ENCODE data around the gene C2orf68.

DNA sequence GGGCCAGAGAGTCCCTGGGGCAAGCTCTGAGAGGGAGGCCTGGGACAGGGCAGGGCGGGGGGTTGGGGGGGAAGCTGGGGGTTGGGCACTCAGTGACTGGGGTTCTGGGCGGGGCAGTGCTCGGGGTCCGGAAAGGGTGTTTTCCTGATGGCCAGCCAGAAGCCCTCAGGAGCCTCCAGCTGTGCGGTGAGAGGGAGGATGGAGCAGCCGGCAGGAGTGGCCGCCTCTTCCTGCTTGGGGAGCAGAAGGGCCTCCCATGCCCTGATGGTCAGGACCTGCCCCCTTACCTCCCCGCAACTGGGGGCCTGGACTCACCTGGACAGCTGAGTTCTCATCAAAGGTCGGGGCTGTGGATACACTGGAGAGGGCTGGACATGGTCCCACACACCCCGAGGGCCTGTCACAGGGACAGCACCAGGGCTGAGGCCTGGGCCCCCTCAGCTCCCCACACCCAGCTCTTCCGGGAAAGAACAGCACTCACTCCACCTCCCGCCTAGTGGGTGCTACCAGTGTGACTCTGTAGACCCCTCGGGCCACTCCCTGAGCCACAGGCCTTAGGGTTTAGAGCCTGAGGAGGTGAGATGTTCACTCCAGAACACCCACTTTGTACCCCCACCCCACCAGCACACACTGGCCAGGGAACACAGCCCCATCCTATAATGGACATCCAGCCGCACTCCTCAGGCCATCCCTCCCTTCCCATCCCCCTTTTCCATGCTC is 49.4 kb upstream of the C2orf68 start:
- TF ChIP-seq, protein P1, sequence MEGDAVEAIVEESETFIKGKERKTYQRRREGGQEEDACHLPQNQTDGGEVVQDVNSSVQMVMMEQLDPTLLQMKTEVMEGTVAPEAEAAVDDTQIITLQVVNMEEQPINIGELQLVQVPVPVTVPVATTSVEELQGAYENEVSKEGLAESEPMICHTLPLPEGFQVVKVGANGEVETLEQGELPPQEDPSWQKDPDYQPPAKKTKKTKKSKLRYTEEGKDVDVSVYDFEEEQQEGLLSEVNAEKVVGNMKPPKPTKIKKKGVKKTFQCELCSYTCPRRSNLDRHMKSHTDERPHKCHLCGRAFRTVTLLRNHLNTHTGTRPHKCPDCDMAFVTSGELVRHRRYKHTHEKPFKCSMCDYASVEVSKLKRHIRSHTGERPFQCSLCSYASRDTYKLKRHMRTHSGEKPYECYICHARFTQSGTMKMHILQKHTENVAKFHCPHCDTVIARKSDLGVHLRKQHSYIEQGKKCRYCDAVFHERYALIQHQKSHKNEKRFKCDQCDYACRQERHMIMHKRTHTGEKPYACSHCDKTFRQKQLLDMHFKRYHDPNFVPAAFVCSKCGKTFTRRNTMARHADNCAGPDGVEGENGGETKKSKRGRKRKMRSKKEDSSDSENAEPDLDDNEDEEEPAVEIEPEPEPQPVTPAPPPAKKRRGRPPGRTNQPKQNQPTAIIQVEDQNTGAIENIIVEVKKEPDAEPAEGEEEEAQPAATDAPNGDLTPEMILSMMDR (IDR thresholded peaks at IDR 0.05), result no peak
- no peak for TF ChIP-seq SP1 (CRISPR knock-in tag; conservative IDR thresholded peaks at IDR 0.05)
- no peak for TF ChIP-seq OVOL2 (CRISPR knock-in tag; IDR thresholded peaks at IDR 0.05; ENCODE audit: borderline replicate concordance)
- TF ChIP-seq ZNF317 (CRISPR knock-in tag; IDR thresholded peaks at IDR 0.05; ENCODE audit: borderline replicate concordance, low read depth), result no peak

Measured in WTC11 (cell line).